Stimulated activated CD4-positive, alpha-beta T cell treated with anti-CD3 and anti-CD28 coated beads, Interleukin-1b, Interleukin-23, amount 100 ng/mL, for 24 hours (primary cell): ENCODE results near the gene LATS2.

Experiments
- DNase-seq, 4 experiments: peaks; one replicate each; pipeline ENCODE4 v3.0.0-alpha.2; 2020; ENCODE audit warnings: low read depth in 4 of 4, low spot score in 1 of 4

Gene LATS2

GRCh38 chr13:21048901-21049698 lies 12.3 kb downstream of the LATS2 start:
- DNase-seq: no peak

- DNase-seq: no peak
Observed at GRCh38 chr13:21047591-21048282, 13.6 kb downstream of the LATS2 start.

- DNase-seq: no peak
Observed at GRCh38 chr13:21047087-21047486, 14.3 kb downstream of the LATS2 start.

GRCh38 chr13:21046203-21046602 lies 15.2 kb downstream of the LATS2 start:
- no peak for DNase-seq

- no peak for DNase-seq
Observed at GRCh38 chr13:21045100-21045499, 16.3 kb downstream of the LATS2 start.

GRCh38 chr13:21043898-21044297 lies 17.5 kb downstream of the LATS2 start:
- no peak for DNase-seq

- no peak for DNase-seq
Observed at GRCh38 chr13:21040120-21040826, 21.1 kb downstream of the LATS2 start.

GRCh38 chr13:21039097-21039800 lies 22.1 kb downstream of the LATS2 start:
- no peak for DNase-seq

GRCh38 chr13:21037656-21038055 lies 23.7 kb downstream of the LATS2 start:
- DNase-seq: no peak

- DNase-seq: no peak
Observed at GRCh38 chr13:21035498-21035897, 25.9 kb downstream of the LATS2 start.

GRCh38 chr13:21034603-21035191 lies 26.7 kb downstream of the LATS2 start:
- no peak for DNase-seq

- DNase-seq: no peak
Observed at GRCh38 chr13:21033856-21034602, 27.4 kb downstream of the LATS2 start.

GRCh38 chr13:21033212-21033840 lies 28.1 kb downstream of the LATS2 start:
- no peak for DNase-seq

- no peak for DNase-seq
Observed at GRCh38 chr13:21032656-21033055, 28.7 kb downstream of the LATS2 start.

- no peak for DNase-seq
Observed at GRCh38 chr13:21031594-21032275, 29.7 kb downstream of the LATS2 start.

GRCh38 chr13:21025539-21025938 lies 35.8 kb downstream of the LATS2 start:
- DNase-seq: no peak

- DNase-seq: no peak
Observed at GRCh38 chr13:21022056-21022979, 39.1 kb downstream of the LATS2 start.

- DNase-seq: no peak
Observed at GRCh38 chr13:21020581-21020980, 40.8 kb downstream of the LATS2 start.
